ENCODE data around the gene EPG5.
"Not testable (repeated sequence)": the region's sequence is repeated elsewhere in the genome, so short reads cannot be mapped to it uniquely, and the experiment has no call there.

Gene EPG5

DNA sequence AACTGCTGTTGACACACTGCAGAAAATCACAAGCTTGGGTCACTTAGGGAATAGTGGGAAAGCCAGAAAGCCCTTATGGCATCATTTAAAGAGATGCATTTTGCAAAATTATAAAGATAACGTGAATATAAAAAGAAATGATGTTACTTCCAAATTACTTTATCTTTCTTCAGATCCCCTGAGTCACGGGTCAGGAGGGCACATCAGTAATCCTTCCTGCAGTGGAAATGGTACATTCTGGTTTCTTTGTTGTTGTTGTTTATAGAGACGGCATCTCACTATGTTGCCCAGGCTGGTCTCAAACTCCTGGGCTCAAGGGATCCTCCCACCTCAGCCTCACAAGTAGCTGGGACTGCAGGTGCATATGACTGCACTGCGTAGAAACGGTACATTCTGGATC lies 9.8 kb upstream of the EPG5 start:
- in situ Hi-C loops (cut with MboI; ENCODE audit: low sequenced_read_pairs): no loop called here

GRCh38 chr18:45976566-45976965 lies 9.4 kb upstream of the EPG5 start:
- in situ Hi-C loops (cut with MboI; ENCODE audit: low sequenced_read_pairs): no loop called here

DNA sequence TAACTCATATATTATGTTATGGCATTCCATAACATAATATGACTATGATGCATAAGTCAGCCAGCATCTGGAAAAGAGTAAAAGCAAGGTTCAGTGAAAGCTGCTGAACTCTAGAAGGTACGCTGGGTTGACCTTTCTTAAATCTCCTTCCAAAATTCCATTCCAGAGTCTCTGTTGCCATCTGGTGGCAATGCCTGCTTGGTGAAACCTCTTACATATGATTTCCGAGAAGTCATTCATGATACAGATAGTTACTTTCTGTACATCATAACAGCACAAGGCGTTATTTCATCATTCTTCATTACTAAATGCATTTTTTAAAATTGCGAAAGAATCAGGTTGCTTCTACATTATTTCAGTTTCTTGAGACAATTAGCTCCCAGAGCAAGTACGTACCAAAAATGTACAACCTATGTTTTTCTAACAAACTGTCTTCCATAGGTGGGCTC lies 7.0 kb upstream of the EPG5 start:
- in situ Hi-C loops (cut with MboI; ENCODE audit: low sequenced_read_pairs): no loop called here

DNA sequence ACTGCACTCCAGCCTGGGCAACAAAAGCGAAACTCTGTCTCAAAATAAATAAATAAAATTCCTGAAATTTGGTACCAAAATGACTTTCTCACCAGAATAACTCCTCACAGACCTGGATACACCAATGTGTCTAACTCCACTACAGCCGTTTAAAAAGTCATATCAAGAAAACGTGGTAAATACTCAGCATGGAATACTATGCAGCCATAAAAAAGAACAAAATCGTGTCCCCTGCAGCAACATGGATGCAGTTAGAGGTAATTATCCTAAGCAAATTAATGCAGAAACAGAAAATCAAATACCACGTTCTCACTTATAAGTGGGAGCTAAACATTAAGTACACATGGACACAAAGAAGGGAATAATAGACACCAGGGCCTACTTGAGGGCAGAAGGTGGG lies 2.2 kb downstream of the EPG5 start:
- in situ Hi-C loops (cut with MboI; ENCODE audit: low sequenced_read_pairs): not testable (repeated sequence)

GRCh38 chr18:45962866-45963265 lies 4.3 kb downstream of the EPG5 start:
- in situ Hi-C loops (cut with MboI; ENCODE audit: low sequenced_read_pairs): no loop called here

DNA sequence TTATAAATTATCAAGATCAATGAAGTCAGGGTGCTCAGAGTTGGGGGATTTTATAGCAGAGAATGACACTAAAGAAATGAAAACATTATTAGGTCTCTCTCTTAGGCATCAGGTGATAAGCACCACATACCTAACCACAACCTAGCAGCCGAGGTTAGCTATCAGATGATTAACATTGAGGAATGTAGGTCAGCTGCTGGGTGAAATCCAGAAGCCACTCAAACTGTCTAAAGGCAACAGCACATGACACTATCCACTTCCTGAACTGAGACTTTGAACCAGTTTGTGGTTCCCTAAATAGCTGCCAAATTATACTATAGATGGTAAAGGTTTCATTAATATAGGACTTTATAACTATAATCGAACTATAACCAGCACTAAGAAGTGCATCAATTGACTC lies 4.7 kb downstream of the EPG5 start:
- in situ Hi-C loops (cut with MboI; ENCODE audit: low sequenced_read_pairs): no loop called here

- in situ Hi-C loops (cut with MboI; ENCODE audit: low sequenced_read_pairs): not testable (repeated sequence)
Measured at GRCh38 chr18:45959484-45959883, 7.6 kb downstream of the EPG5 start.

- in situ Hi-C loops (cut with MboI; ENCODE audit: low sequenced_read_pairs): no loop called here
Measured at GRCh38 chr18:45958730-45959129, 8.4 kb downstream of the EPG5 start.

DNA sequence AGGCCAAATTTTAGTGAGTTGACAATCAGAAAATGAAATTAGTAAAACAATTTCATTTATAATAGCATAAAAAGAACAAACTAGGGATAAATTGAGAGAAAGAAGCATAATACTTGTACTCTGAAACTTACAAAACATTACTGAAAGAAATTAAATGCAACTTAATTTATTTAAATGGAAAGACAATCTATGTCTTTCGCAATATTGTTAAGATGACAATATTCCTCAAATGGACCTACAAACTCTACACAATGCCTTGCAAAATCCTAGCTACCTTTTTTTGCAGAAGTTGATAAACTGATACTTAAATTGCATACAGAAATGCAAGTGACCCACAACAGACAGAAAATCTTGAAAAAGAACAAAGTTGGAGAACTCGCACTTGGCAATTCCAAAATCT lies 9.1 kb downstream of the EPG5 start:
- in situ Hi-C loops (cut with MboI; ENCODE audit: low sequenced_read_pairs): no loop called here

GRCh38 chr18:45957100-45957499 lies 10.0 kb downstream of the EPG5 start:
- in situ Hi-C loops (cut with MboI; ENCODE audit: low sequenced_read_pairs): no loop called here

DNA sequence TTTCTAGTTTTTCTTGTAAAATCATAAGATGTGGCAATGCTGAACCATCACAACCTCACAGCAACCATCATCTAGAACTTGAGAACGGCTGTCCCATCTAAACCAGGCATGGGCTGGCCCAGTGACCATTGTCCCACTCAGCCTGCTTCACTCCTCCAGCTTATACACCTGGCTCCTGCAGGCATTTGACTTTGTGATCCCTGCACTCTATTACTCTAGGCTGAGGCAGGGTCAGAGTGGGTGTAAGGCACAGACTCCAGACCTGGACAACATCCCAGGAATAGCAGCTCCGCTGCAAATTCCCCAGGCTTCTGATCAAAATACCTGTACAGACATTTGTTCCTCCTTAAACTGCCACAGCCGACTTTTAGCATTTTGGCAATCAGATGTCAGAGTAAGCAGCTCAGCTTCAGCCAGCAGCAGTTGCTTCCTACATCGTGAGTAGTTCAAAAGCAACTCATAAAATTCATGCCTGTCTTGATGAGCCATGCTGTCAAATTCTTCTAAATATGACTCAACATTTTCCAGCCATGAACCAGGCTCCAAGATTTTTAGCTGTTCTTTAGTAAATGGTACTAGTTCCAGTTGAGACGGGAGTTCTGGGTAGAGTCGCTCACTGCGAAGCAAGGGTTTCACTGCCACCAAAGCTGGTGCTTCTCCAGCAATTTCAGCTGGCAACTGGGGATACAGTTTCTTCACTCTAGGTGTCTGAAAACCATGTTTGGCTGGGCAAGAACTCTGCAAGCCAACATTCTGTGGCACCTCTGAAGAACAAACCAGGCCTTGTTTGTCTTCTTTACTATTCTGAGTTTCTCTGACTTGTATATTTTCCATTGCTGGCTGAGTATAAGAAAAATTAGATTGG lies 12.8 kb downstream of the EPG5 start:
- in situ Hi-C loops (cut with MboI; ENCODE audit: low sequenced_read_pairs): no loop called here

DNA sequence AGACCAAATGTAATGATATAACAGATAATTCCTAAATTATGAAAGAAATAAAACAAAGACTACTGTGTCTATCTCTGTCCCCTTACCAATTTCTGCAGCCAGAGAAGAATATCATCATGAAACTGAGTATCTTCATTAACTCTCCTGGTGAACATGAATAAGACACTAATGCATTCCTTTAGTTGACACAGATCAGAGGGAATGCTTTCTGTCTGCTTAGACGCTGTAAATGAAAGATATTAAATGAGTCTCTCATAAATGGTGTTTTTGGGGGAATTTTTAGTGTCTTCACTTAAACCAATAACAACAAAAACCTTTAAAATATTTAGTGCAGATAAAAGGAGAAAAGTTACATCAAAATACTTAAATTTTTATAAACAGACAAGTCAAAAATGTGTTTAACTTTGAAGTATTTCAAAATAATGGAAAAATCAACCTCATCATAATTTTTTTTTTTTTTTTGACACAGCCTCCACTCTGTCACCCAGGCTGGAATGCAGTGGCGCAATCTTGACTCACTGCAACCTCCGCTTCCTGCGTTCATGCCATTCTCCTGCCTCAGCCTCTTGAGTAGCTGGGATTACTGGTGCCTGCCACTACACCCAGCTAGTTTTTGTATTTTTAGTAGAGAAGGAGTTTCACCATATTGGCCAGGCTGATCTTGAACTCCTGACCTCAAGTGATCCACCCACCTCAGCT lies 16.0 kb downstream of the EPG5 start:
- in situ Hi-C loops (cut with MboI; ENCODE audit: low sequenced_read_pairs): no loop called here

GRCh38 chr18:45945669-45946068 lies 21.5 kb downstream of the EPG5 start:
- in situ Hi-C loops (cut with MboI; ENCODE audit: low sequenced_read_pairs): loop anchor here (10.0 kb wide), 1 partner anchor 129 kb away; the partner anchor contains the start of gene PSTPIP2

DNA sequence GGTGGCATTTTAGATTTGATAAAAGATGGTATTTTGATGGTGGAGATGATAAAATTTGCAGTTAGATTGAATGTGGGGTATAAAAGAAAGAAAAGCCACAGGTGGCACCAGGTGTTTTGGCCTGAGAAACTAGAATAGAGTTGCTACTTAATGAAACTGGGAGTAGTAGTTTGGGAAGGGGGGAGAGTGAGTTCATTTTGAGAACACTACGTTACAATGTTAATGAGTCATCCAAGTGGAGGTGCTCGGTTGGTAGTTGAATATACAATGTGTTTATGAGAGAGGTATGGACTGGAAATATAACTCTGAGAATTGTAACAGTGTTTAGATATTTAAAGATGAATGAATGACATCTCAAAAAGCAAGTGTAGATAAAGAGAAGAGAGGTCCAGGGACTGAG lies 26.4 kb downstream of the EPG5 start:
- in situ Hi-C loops (cut with MboI; ENCODE audit: low sequenced_read_pairs): loop anchor here (10.0 kb wide), 1 partner anchor 134 kb away; the partner anchor contains the start of gene PSTPIP2

GRCh38 chr18:45939236-45939635 lies 27.9 kb downstream of the EPG5 start:
- in situ Hi-C loops (cut with MboI; ENCODE audit: low sequenced_read_pairs): no loop called here

GRCh38 chr18:45938488-45938935 lies 28.6 kb downstream of the EPG5 start:
- in situ Hi-C loops (cut with MboI; ENCODE audit: low sequenced_read_pairs): no loop called here

GRCh38 chr18:45935591-45936335 lies 31.4 kb downstream of the EPG5 start:
- in situ Hi-C loops (cut with MboI; ENCODE audit: low sequenced_read_pairs): no loop called here

- in situ Hi-C loops (cut with MboI; ENCODE audit: low sequenced_read_pairs): no loop called here
Measured at GRCh38 chr18:45932708-45933107, 34.4 kb downstream of the EPG5 start.

DNA sequence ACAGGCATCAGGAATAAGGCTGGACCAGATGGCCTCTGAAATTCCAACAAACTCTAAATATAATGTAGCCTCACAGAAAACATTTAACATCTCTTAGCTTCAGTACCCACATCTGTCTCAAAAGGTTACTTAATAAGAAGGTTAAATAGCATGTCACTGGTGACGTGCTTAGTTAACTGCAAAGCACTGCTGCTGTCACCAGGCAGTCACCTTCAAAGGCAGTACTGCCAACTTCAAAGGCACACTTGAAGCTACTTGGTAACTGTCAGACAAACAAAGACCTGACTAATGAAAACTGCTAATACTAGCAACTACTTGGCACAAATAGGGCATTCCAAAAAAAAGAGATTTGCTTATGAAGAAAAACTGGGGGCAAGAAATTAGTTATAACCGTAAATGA lies 36.2 kb downstream of the EPG5 start:
- in situ Hi-C loops (cut with MboI; ENCODE audit: low sequenced_read_pairs): no loop called here

- in situ Hi-C loops (cut with MboI; ENCODE audit: low sequenced_read_pairs): no loop called here
Measured at GRCh38 chr18:45926691-45927090, 40.4 kb downstream of the EPG5 start.

- in situ Hi-C loops (cut with MboI; ENCODE audit: low sequenced_read_pairs): no loop called here
Measured at GRCh38 chr18:45926085-45926484, 41.0 kb downstream of the EPG5 start.
